Measurements from ENCODE around the gene HSPB7. TPM values are rescaled to one million over a fixed set of nuclear protein-coding genes. Genes with fewer than 3 reads are reported as not detected.

Gene HSPB7
- total and polyA plus RNA-seq, 2 of the 8 experiments (the other 6 are each of a cell fraction or from before 2014, with no cell fraction given), result not detected

- TF ChIP-seq, protein P1, sequence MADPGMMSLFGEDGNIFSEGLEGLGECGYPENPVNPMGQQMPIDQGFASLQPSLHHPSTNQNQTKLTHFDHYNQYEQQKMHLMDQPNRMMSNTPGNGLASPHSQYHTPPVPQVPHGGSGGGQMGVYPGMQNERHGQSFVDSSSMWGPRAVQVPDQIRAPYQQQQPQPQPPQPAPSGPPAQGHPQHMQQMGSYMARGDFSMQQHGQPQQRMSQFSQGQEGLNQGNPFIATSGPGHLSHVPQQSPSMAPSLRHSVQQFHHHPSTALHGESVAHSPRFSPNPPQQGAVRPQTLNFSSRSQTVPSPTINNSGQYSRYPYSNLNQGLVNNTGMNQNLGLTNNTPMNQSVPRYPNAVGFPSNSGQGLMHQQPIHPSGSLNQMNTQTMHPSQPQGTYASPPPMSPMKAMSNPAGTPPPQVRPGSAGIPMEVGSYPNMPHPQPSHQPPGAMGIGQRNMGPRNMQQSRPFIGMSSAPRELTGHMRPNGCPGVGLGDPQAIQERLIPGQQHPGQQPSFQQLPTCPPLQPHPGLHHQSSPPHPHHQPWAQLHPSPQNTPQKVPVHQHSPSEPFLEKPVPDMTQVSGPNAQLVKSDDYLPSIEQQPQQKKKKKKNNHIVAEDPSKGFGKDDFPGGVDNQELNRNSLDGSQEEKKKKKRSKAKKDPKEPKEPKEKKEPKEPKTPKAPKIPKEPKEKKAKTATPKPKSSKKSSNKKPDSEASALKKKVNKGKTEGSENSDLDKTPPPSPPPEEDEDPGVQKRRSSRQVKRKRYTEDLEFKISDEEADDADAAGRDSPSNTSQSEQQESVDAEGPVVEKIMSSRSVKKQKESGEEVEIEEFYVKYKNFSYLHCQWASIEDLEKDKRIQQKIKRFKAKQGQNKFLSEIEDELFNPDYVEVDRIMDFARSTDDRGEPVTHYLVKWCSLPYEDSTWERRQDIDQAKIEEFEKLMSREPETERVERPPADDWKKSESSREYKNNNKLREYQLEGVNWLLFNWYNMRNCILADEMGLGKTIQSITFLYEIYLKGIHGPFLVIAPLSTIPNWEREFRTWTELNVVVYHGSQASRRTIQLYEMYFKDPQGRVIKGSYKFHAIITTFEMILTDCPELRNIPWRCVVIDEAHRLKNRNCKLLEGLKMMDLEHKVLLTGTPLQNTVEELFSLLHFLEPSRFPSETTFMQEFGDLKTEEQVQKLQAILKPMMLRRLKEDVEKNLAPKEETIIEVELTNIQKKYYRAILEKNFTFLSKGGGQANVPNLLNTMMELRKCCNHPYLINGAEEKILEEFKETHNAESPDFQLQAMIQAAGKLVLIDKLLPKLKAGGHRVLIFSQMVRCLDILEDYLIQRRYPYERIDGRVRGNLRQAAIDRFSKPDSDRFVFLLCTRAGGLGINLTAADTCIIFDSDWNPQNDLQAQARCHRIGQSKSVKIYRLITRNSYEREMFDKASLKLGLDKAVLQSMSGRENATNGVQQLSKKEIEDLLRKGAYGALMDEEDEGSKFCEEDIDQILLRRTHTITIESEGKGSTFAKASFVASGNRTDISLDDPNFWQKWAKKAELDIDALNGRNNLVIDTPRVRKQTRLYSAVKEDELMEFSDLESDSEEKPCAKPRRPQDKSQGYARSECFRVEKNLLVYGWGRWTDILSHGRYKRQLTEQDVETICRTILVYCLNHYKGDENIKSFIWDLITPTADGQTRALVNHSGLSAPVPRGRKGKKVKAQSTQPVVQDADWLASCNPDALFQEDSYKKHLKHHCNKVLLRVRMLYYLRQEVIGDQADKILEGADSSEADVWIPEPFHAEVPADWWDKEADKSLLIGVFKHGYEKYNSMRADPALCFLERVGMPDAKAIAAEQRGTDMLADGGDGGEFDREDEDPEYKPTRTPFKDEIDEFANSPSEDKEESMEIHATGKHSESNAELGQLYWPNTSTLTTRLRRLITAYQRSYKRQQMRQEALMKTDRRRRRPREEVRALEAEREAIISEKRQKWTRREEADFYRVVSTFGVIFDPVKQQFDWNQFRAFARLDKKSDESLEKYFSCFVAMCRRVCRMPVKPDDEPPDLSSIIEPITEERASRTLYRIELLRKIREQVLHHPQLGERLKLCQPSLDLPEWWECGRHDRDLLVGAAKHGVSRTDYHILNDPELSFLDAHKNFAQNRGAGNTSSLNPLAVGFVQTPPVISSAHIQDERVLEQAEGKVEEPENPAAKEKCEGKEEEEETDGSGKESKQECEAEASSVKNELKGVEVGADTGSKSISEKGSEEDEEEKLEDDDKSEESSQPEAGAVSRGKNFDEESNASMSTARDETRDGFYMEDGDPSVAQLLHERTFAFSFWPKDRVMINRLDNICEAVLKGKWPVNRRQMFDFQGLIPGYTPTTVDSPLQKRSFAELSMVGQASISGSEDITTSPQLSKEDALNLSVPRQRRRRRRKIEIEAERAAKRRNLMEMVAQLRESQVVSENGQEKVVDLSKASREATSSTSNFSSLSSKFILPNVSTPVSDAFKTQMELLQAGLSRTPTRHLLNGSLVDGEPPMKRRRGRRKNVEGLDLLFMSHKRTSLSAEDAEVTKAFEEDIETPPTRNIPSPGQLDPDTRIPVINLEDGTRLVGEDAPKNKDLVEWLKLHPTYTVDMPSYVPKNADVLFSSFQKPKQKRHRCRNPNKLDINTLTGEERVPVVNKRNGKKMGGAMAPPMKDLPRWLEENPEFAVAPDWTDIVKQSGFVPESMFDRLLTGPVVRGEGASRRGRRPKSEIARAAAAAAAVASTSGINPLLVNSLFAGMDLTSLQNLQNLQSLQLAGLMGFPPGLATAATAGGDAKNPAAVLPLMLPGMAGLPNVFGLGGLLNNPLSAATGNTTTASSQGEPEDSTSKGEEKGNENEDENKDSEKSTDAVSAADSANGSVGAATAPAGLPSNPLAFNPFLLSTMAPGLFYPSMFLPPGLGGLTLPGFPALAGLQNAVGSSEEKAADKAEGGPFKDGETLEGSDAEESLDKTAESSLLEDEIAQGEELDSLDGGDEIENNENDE (IDR thresholded peaks at IDR 0.05; ENCODE audit: insufficient replicate concordance, low read length), result no peak
These were observed 36.1 kb upstream of the HSPB7 start (continued) for GRCh38 chr1:16053781-16054502.
